Subcutaneous adipose tissue (tissue), 4 donors: ENCODE data around the gene TLK1. TPM values are rescaled to one million over a fixed set of nuclear protein-coding genes. Genes with fewer than 3 reads are reported as not detected.

Experiments
- CTCF ChIP-seq: fragments of 450-650 bp; IDR thresholded peaks from one replicate; pipeline ENCODE4 v1.5.1; 2016; ENCODE audit warnings: low read depth, mild to moderate bottlenecking, control low read depth, antibody characterized with exemption, moderate library complexity
- total RNA-seq, 4 donors: library from RNA; depleted of rRNA; stranded (reverse); fragments of >200 nt; gene quantifications; one replicate each; pipeline ENCODE4 v1.1.0, GENCODE V29; 2016

The TLK1 gene
- total RNA-seq, result 10 to 100 TPM; 30.6 to 37.5 (median 34.4) TPM

GRCh38 chr2:171160119-171160955, at the start of gene TLK1:
TSS of gene TLK1 (minus strand) at chr2:171160893. CDS start at chr2:171160428, 465 bp downstream.
- no peak for TF ChIP-seq CTCF

- no peak for TF ChIP-seq CTCF
Measured at GRCh38 chr2:171210216-171210863, 49.6 kb upstream of the TLK1 start.

- TF ChIP-seq CTCF, result no peak
Measured at GRCh38 chr2:171208657-171209056, 48.0 kb upstream of the TLK1 start.

GRCh38 chr2:171206422-171207115, 45.9 kb upstream of the TLK1 start:
- no peak for TF ChIP-seq CTCF

GRCh38 chr2:171205551-171205950, 44.9 kb upstream of the TLK1 start:
- no peak for TF ChIP-seq CTCF

GRCh38 chr2:171201767-171202166, 41.1 kb upstream of the TLK1 start:
- no peak for TF ChIP-seq CTCF

- TF ChIP-seq CTCF, result no peak
Measured at GRCh38 chr2:171201271-171201670, 40.6 kb upstream of the TLK1 start.
